GM19324 (cell line): ENCODE results near the gene CREBL2.
"Not testable (repeated sequence)": the region's sequence is repeated elsewhere in the genome, so short reads cannot be mapped to it uniquely, and the experiment has no call there.

Source experiments
- ATAC-seq: cut with Tn5 transposase; IDR thresholded peaks from one replicate; pipeline ENCODE4 v1.9.1; 2021; ENCODE audit warnings: mild to moderate bottlenecking, moderate library complexity; ENCODE audit not compliant: unreplicated experiment, low FRiP score

The CREBL2 gene, protein sequence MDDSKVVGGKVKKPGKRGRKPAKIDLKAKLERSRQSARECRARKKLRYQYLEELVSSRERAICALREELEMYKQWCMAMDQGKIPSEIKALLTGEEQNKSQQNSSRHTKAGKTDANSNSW

DNA sequence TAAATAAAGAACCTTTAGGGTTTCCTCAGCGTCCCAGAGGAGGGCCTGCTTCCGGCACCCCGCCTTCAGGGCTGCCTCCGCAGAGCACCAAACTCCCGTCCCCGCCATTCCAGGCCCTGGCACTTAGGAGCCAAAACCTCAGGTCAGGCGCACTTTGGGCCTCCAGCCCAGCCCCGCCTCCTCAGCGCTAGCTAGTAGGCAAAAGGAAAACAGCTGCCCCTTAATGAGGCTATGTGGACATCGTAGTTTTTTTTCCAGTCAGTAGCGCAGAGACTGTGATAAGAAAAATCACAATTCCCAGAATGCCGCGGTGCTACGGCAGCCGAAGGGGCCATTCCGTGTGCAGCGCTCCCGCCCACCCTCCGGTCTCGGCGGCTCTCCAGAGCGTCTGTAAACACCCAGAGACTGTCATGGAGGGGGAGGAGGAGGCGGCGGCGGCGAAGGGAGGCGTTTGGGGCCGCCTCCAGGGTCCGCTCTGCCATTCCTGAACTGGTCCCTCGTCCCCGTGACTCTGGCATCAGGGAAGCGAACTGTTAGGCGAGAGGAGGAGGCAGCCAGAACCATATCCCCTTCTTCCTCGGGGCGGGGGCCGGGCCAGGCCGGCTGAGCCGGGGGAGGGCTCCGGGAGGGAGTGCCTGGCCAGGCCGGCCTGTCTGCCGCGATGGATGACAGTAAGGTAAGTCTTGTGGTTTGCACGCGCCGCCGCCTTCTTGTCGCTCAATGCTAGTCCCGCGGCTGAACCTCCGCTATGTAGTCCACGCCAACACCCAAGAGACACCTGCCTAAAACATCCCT is at the start of gene CREBL2:
Gene CREBL2, plus strand, starts transcription at position 365 of the 795 bp plus-strand sequence. Its CDS starts 297 bp downstream, at position 662.
- peak; percentile 89 for ATAC-seq

DNA sequence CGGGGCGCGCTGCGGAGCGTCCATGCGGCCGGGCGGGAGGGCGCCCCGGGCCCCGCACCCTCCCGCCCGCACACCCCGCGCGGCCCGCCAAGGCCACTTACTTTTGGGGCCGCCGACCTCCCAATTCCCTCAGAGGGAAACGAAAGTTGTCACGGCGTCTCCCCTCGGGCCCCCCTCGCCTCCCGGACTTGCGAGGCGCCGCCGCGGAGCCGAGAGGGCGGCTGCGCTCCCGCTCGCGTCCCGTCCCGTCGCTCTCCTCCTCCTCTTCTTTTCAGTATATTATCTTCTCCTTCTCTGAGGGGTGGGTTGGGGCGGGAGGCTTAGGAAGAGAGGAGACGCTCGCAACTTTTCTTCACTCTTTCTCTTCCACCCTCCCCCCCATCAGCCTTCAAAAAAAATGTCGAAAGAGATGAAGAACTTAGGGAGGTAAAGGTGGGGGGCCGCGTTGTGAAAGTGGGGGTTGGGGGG is 49.6 kb upstream of the CREBL2 start:
- peak; percentile 24 for ATAC-seq

DNA sequence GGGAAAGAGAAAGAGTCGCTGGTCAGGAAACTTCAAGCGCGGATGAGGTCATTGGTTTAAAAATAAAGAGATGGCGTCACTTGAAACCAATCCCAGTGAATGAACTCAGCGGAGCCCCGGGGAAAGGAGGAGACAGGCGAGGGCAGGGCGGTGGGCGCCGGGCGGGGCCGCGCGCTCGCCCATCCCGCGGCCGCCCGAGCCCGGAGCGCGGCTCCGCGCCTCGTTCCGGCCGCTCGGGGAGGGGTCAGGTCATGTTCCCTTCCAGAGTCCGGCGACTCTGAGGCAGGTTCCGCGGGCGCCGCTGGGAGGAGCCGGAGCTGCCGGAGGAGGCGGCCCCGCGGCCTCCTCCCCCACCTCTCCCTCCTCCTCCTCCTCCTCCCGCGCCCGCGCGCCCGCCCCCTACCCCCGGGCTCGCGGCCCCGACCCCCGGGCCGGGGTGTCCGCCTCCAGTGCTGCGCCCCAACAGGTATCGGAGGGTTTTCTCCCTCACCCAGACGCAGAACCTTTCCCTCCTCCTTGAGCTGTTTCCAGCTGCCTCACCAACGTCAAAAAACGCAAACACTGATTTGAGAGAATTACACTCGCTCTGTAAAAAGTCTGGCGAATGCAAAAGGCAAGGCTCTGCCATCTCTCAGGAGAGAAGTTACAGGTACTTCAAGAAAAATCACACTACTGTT is 49.0 kb upstream of the CREBL2 start, which contains the start of gene DUSP16:
Gene DUSP16, minus strand, starts transcription at position 279 of the 677 bp plus-strand sequence. CDS start 41,765 bp downstream, outside the sequence.
- ATAC-seq, result peak; percentile 80

DNA sequence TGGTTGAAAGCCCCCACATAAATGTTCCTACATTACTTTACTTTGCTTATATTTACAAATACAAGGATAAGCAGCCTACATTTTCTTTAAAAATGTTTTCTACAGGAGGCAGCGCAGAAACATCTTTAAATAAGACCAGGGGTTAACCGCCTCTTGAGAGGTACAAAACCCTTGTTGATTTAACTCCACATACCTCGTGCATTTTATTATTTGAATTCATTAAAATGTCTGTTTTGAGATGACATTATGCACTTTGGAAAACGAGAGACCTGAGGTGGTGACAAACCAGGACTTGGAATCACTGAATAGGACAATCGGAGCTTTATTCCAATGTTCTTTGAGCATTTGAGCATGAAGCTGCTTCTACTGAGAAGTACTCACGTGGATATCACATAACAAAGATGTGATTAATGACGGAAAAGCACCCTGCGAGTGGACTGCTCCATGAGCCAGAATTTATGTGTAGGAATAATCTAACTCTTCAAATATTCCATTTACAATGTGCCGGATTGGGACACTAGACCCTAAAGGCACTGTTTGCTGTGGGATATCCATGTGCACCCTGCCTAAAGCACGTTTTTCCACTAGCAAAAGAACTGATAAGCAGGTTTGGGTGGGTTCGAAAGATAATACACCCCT is 48.3 kb upstream of the CREBL2 start:
- ATAC-seq, result no peak

DNA sequence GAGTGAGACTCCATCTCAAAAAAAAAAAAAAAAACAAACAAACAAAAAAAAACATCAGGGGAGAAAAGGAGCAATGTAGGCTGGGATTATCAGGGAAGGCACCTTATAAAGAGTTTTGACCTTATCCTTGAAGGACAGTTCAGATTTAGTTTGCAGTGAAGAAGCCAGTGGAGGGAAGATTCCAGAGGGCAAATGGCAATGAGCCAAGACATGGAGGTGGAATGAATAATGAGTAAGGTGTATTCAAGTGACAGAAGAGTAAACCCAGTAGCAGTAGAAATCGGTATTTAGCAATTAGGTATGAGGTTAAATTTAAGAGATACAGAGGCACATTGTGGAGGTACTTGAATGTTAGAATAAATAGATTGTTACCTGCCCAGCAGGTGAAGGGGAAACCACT is 46.8 kb upstream of the CREBL2 start:
- ATAC-seq, result no peak

DNA sequence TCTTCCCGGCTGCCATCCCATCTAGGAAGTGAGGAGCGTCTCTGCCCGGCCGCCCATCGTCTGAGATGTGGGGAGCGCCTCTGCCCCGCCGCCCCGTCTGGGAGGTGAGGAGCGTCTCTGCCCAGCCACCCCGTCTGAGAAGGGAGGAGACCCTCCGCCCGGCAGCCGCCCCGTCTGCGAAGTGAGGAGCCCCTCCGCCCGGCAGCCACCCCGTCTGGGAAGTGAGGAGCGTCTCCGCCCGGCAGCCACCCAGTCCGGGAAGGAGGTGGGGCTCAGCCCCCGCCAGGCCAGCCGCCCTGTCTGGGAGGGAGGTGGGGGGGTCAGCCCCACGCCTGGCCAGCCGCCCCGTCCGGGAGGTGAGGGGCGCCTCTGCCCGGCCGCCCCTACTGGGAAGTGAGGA is 45.7 kb upstream of the CREBL2 start:
- not testable (repeated sequence) for ATAC-seq

DNA sequence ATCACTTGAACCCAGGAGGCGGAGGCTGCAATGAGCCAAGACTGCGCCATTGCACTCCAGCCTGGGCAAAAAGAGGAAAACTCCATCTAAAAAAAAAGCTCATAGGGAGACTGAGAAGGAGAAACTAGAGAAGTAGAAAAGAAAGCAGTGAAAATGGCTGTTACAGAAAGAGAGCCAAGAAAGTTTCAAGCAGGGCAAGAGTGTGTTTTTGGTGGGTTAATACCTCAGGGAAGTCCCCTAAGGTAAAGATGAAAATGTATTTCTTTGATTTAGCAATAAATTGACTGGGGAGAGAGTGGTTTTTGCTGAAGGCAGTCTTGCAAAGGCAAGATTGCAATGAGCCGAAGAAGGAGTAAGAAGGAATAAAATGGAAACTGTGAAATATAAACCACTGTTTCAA is 39.0 kb upstream of the CREBL2 start:
- no peak for ATAC-seq

DNA sequence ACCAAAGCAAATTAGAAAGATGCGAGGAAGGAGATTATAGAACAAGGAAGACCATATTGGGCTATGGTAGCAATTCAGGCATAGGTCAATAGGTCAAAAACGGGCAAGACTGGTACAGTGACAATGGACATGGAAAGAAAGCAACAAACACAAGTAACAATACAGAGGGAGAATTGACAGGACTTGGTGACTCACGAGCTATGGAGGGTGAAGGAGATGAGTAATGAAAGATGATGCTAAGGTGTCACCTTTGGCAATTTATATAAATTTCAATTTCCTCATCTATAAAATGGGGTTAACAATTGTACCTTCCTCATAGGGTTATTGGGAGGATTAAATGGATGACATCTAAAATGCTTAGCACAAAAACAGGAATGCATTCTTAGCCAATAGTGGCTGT is 33.9 kb upstream of the CREBL2 start:
- ATAC-seq, result no peak

DNA sequence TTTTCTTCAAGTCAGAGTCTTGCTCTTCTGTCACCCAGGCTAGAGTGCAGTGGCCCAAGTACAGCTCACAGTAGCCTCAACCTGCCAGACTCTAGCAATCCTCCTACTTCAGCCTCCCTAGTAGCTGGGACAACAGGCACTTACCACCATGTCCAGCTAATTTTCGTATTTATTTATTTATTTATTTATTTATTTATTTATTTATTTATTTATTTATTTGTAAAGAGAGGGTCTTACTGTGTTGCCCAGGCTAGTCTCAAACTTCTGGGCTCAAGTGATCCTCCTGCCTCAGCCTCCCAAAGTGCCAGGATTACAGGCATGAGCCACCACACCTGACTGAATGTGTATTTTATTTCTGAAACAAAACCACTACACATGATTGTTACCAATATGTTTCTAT is 31.0 kb upstream of the CREBL2 start:
- ATAC-seq, result not testable (repeated sequence)

DNA sequence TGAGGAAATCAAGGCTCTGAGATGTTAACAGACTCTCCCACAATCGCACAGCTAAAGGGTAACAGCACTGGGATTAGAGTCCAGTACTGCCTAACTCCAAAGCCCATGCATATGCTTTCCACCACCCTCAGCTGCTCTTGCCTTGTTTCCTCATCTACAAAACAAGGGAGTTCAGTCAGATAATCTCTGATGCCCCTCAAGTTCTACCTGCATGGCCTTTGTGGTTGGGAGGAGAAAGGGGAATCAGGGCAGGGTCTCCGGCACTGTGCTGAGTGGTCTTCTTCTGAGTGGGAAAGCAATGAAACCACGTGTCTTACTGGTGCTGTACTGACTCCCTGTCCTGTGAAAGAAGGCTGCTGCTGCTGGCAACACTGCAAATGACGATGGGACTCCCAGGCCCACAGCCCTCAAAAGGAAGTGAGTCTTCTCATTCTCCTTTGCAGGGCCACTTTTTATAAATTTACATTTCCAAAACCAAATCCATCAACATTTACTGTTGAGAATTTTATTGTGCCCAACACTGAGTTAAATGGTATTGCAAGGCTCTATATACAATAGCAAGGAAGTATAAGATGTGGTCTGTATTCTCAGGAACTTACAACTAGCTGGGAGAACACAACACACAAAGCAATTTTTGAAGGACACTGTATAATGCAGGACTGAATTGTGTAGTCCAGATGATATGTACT is 29.3 kb upstream of the CREBL2 start:
- peak; percentile 42 for ATAC-seq

DNA sequence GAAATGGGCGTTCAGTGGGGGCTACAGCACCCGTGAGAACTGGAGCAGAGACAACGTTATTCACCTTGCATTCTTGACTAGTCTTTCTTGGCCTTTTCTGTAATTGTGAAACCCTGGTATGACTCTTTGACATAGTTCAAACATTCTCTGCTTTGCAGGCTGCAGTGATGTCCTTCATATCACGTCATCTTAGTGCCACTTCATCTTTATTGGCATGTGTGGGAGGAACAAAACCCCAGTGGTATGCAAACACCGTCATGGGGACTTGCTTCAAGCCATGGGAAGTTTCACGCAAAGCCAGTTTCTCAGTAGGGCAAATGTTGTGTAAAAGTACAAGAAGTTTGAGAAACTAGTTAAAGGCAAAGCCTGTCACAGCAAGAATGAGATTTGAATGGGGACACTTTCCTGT is 28.8 kb upstream of the CREBL2 start:
- ATAC-seq, result peak; percentile 74

DNA sequence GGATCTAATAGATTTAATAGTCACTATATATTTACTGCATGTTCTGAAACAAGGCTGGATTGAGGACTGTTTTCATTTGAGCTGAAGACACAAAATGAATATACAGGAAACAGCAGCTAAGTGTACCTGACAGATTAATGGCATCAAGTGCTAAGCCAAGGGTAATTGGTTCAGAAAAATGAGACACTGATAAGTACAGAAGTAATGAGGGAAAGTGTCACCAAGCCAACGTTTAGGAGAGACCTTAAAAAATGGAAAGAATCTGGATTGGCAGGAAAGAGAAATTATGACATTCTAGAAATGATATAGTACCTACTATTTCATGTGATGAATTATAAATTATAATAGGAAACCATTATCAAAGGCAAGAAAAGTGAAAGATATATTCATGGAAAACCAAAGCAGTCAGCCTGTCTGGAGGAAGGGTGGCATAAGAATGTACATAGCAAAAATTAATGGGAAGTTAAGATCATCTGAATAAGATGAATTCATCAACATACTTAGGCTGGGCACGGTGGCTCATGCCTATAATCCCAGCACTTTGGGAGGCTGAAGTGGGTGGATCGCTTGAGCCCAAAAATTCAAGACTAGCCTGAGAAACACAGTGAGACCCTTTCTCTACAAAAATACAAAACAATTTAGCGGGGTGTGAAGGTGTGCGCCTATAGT is 28.0 kb upstream of the CREBL2 start:
- ATAC-seq, result no peak

DNA sequence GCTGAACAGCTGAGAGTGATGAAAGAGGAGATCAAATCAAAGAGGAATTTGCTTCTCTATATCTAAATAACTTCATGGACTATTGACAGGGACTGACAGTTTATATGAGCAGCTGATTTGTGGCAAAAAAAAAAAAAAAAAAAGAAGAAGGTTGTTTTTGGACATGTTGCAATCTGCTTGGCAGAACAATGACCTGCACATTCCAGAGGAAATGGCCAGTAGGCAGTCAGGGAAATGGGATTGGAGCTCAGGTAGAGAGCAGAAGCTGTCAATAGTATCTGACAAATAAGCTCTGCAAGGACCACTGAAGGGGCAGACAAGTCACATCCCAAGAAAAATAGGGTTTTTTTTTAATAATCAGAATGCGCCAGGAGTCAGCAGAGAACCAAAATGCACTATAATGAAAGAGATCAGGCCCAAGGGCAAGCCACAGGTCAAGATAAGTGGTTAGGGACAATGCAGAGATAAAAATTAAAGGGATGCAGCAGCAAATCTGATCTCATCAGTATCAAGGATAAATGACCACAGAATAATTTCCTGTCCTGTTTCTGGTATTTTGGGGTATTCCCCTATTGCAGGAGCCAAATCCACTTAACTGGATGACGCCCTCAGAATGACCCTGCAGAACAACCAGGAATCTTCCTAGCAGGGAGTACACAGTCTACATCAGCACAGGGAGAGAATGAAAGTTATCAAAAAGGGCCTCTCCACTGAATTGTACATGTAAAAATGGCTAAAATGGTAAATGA is 26.4 kb upstream of the CREBL2 start:
- no peak for ATAC-seq

DNA sequence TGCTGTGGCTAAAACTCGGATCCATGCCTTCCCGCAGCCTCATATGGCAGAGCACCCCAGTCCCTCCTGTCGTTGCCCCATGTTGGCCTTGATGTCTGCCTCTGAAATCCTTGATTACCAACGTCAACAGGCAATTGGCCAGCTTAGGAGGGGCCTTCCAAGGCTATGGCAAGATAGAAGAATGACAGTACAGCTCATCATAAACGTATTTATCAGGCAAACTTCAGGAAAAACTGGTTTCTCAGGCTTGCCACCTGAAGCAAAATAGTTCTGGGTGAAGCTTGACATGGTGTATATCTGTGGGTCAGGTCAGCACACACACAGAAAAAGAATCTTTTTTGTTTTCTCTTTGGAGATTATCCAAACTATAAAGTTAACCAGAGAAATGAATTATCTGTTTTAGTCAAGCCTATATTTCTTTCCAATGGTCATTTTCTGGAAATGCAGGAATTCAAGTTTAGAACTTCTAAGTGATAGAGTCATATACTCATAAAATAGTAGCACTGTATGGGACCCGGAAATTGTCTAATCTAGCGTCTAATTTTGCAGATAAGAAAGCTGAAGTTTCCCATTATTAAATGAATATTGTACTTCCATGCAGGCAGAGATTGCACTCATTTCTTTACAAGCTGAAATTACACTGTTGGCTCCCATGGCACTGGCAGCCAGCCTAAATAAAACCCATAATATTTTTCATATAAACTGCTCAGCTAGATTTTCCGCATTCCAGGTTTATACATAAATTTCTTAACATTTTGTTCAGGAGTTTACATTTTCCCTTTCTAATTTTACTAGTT is 24.6 kb upstream of the CREBL2 start:
- no peak for ATAC-seq

DNA sequence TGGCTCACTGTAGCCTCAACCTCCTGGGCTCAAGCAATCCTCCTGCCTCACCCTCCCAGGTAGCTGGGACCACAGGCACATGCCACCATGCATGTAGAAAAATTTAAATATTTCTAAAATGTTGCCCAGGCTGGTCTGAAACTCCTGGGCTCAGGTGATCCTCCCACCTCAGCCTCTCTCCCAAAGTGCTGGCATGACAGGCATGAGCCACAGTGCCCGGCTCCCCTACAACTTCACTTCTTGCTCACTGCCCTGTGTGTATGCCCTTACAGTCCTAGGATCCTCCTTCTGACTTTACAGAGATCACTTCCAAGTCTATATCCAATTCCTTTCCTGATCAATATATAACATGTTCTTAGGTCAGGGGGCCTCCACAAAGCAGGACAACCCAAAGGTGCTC is 23.8 kb upstream of the CREBL2 start:
- ATAC-seq, result no peak

DNA sequence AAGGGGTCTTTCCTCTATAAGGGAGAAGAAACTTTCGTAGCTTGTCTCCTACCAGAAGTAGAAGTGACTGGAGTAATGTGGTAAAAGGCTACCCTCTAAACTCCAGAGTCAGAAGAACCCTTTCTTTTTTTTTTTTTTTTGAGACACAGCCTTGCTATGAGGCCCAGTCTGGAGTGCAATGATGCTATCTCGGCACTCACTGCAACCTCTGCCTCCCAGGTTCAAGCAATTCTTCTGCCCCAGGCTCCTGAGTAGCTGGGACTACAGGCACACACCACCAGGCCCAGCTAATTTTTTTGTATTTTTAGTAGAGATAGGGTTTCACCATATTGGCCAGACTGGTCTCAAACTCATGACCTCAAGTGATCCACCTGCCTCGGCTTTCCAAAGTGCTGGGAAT is 23.2 kb upstream of the CREBL2 start:
- ATAC-seq, result not testable (repeated sequence)

DNA sequence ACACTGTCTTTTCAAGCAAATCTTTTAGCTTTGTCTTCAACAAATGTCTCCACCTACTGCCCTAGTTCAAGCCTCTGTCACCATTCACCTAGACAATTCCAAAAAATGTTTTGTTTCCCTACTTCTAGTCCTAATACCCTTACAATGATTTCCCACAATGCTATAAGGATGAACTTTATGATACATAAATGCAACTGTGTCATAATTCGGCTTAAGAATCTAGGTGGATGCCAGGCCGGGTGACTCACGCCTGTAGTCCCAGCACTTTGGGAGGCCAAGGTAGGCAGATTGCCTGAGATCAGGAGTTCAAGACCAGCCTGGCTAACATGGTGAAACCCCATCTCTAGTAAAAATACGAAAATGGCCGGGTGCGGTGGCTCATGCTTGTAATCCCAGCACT is 20.7 kb upstream of the CREBL2 start:
- no peak for ATAC-seq

DNA sequence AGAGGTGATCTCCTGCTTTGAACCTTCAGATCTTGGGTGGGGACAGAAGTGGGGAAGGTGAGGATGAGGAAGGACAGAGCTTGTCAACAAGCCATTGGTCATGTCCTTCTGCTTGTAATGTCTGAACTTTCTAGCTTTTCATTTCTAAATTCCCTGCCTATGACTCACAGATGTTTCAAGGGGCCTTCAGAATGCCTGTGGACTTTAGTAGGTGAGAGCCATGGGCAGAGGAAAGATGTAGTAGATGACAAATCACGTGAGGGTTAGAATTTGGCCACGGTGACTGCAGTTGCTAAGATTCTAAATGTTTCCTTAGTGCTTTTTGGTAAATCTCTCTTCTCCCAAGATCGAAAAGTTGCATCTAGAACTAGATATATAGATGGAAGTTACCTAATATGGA is 18.7 kb upstream of the CREBL2 start:
- ATAC-seq, result no peak
